Gastroesophageal sphincter (tissue), 4 donors: Measurements from ENCODE around the gene BARHL2. TPM values are rescaled to one million over a fixed set of nuclear protein-coding genes. Genes with fewer than 3 reads are reported as not detected.

Source experiments
- ATAC-seq: fragments of 150-250 bp; one replicate; pipeline ENCODE4 v1.9.1; 2016; ENCODE audit warnings: mild to moderate bottlenecking, moderate library complexity
- H3K27ac ChIP-seq, 4 donors: fragments of 200-600 bp; sonication (generic) in 3 of 4; 1 replicate in 3 of 4; 2 replicates in 1 of 4; pipeline ENCODE4 v1.5.1; 2016 to 2019
- H3K27me3 ChIP-seq: fragments of 200-600 bp; sonication (generic); one replicate; pipeline ENCODE4 v1.5.1; 2019
- H3K36me3 ChIP-seq, 2 donors: fragments of 200-600 bp; sonication (generic); one replicate each; pipeline ENCODE4 v1.5.1; 2019; ENCODE audit warnings: control low read depth in 1 of 2
- H3K4me1 ChIP-seq, 3 donors: fragments of 200-600 bp; sonication (generic); 1 replicate in 2 of 3; 2 replicates in 1 of 3; pipeline ENCODE4 v1.5.1; 2016 to 2019; ENCODE audit warnings: control low read depth in 2 of 3
- H3K4me3 ChIP-seq, 2 donors: fragments of 200-600 bp; sonication (generic); one replicate each; pipeline ENCODE4 v1.5.1; 2019; ENCODE audit warnings: mild to moderate bottlenecking in 1 of 2, moderate library complexity in 1 of 2
- H3K9me3 ChIP-seq, 3 donors: fragments of 200-600 bp; sonication (generic); one replicate each; pipeline ENCODE4 v1.5.1; 2017 to 2019; ENCODE audit warnings: control low read depth in 2 of 3
- EP300 ChIP-seq: sonication (generic); formaldehyde crosslinking; IDR thresholded peaks from one replicate; pipeline ENCODE4 v1.6.1; 2017; ENCODE audit warnings: antibody characterized with exemption, mild to moderate bottlenecking
- POLR2A ChIP-seq, 2 donors: fragments of 450-650 bp; IDR thresholded peaks; one replicate each; pipeline ENCODE4 v1.6.1; 2017; ENCODE audit warnings: antibody characterized with exemption in 2 of 2, mild to moderate bottlenecking in 2 of 2, moderate library complexity in 1 of 2
- POLR2AphosphoS5 ChIP-seq: sonication (generic); formaldehyde crosslinking; IDR thresholded peaks from one replicate; pipeline ENCODE4 v1.6.1; 2017; ENCODE audit warnings: antibody characterized with exemption
- WGBS, 2 donors: methylation state at CpG; one replicate each; pipeline ENCODE4 v1.1.5; 2018; ENCODE audit warnings: low coverage in 1 of 2; 5-methylcytosine and 5-hydroxymethylcytosine counted together
- total RNA-seq, 4 donors: library from RNA; depleted of rRNA; stranded (reverse); fragments of >200 nt; gene quantifications; one replicate each; pipeline ENCODE4 v1.1.0, GENCODE V29; 2016
- TF ChIP-seq, protein P1 (sequence below), 4 experiments: fragments of 200-600 bp in 2 of 4; fragments of 450-650 bp in 2 of 4; sonication (generic) in 1 of 4; IDR thresholded peaks; one replicate each; pipeline ENCODE4 v1.5.1; 2017 to 2019; ENCODE audit warnings: antibody characterized with exemption in 4 of 4, mild to moderate bottlenecking in 2 of 4, moderate library complexity in 2 of 4

BARHL2 gene
- total RNA-seq: not detected

DNA sequence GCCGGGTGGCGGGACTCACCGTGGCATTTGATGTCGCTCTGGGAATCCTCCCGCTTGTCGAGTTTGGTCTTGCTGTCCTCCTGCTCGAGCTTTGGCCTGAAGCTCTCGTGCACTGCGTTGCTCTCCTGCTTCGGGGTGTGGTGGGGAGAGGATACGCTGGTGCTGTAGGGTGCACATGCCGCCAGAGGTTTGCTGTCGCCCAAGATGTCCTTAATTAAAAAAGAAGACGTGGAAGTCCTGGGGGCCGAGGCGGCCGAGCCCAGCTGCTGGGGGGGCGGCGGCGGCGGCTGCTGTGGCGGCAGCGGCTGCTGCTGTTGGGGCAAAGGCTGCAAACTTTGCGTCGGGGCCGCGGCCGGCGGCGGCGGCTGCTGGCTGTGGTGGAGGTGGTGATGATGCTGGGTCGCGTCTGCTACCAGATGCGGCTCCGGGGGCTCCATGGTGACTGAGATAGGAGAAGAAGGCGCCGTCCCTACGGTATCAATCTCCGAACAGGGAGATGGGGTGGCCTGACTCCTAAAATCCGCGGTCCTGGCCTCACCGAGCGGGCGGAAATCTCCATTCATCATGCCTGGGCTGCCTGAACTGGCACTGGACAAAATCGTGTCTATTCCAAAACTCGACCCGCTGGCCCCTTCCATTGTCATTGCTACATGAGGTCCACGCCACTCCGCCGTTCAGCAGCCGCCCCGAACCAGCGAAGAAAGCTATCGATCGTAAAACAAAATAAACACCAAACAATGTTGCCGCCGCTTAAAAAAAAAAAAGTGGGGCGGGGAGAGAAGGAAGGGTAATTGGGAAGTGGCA is at the start of gene BARHL2:
TSS of gene BARHL2 (minus strand) at position 751 of the 804 bp plus-strand sequence. CDS start at position 644, 107 bp downstream.
- TF ChIP-seq POLR2AphosphoS5 (no peak), EP300 (no peak), POLR2A (IDR thresholded peaks at IDR 0.05) (no peak)
- TF ChIP-seq, protein P1, sequence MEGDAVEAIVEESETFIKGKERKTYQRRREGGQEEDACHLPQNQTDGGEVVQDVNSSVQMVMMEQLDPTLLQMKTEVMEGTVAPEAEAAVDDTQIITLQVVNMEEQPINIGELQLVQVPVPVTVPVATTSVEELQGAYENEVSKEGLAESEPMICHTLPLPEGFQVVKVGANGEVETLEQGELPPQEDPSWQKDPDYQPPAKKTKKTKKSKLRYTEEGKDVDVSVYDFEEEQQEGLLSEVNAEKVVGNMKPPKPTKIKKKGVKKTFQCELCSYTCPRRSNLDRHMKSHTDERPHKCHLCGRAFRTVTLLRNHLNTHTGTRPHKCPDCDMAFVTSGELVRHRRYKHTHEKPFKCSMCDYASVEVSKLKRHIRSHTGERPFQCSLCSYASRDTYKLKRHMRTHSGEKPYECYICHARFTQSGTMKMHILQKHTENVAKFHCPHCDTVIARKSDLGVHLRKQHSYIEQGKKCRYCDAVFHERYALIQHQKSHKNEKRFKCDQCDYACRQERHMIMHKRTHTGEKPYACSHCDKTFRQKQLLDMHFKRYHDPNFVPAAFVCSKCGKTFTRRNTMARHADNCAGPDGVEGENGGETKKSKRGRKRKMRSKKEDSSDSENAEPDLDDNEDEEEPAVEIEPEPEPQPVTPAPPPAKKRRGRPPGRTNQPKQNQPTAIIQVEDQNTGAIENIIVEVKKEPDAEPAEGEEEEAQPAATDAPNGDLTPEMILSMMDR (IDR thresholded peaks at IDR 0.05): no peak
- WGBS, 2 donors: 0% methylated on average over 1 to 5 of the region's 58 CpGs
- ATAC-seq: no peak
- H3K27me3 ChIP-seq: peaks cover 100% of the 10 kb centered on the region
- H3K36me3 ChIP-seq: no peaks in the 10 kb centered on the region
- no peak within 1 kb of the TSS for H3K27ac ChIP-seq
- H3K4me3 ChIP-seq: peak within 1 kb of the TSS in 1 of 2 donors; percentile 46
- peaks cover 0 to 44% (median 11%) of the 10 kb centered on the region in 3 donors for H3K4me1 ChIP-seq
- peaks cover 0 to 19% (median 0%) of the 10 kb centered on the region in 3 donors for H3K9me3 ChIP-seq

DNA sequence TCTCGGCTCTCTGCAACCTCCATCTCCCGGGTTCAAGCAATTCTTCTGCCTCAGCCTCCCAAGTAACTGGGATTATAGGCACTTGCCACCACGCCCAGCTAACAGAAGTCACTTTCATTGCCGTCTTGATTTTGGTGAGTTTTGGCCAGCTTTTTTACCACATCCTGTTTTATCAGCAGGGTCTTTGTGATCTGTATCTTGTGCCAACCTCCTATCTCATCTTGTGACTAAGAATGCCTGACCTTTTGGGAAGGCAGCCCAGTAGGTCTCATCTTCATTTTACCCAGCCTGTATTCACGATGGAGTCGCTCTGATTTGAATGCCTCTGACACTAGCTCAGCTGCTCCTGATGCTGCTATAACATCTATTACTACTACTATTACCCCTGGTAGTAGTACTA is 46.8 kb upstream of the BARHL2 start:
- Histone ChIP-seq H3K27ac (no peak overlapping the region), H3K36me3 (no peaks in the 10 kb centered on the region), H3K4me1 (no peaks in the 10 kb centered on the region), H3K27me3 (peaks cover 40% of the 10 kb centered on the region), H3K9me3 (no peaks in the 10 kb centered on the region), H3K4me3 (no peak overlapping the region)
- ATAC-seq: no peak
- TF ChIP-seq EP300 (no peak), POLR2AphosphoS5 (no peak), POLR2A (IDR thresholded peaks at IDR 0.05) (no peak)
- TF ChIP-seq, protein P1 (IDR thresholded peaks at IDR 0.05): no peak
- WGBS, 2 donors: 76 to 79% methylated on average over 4 to 6 of the region's 6 CpGs

DNA sequence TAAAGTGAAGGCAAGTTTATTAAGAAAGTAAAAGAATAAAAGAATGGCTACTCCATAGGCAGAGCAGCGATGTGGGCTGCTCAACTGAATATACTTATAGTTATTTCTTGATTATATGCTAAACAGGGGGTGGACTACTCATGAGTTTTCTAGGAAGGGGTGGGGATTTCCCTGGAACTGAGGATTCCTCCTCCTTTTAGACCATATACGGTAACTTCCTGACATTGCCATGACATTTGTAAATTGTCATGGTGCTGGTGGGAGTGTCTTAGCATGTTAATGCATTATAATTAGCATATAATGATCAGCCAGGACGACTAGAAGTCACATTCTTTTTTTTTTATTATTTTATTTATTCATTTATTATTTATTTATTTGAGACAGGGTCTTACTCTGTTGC is 46.4 kb upstream of the BARHL2 start:
- 70 to 73% methylated on average over 3 of the region's 3 CpGs for WGBS, 2 donors
- H3K4me1 ChIP-seq: no peaks in the 10 kb centered on the region
- H3K27ac ChIP-seq: no peak overlapping the region
- TF ChIP-seq EP300: no peak
- TF ChIP-seq, protein P1 (IDR thresholded peaks at IDR 0.05): no peak
- no peak for TF ChIP-seq POLR2A (IDR thresholded peaks at IDR 0.05)
- no peak for TF ChIP-seq POLR2AphosphoS5
- ATAC-seq: no peak
- H3K9me3 ChIP-seq: no peaks in the 10 kb centered on the region
- H3K4me3 ChIP-seq: no peak overlapping the region
- H3K27me3 ChIP-seq: peaks cover 44% of the 10 kb centered on the region
- no peaks in the 10 kb centered on the region for H3K36me3 ChIP-seq

DNA sequence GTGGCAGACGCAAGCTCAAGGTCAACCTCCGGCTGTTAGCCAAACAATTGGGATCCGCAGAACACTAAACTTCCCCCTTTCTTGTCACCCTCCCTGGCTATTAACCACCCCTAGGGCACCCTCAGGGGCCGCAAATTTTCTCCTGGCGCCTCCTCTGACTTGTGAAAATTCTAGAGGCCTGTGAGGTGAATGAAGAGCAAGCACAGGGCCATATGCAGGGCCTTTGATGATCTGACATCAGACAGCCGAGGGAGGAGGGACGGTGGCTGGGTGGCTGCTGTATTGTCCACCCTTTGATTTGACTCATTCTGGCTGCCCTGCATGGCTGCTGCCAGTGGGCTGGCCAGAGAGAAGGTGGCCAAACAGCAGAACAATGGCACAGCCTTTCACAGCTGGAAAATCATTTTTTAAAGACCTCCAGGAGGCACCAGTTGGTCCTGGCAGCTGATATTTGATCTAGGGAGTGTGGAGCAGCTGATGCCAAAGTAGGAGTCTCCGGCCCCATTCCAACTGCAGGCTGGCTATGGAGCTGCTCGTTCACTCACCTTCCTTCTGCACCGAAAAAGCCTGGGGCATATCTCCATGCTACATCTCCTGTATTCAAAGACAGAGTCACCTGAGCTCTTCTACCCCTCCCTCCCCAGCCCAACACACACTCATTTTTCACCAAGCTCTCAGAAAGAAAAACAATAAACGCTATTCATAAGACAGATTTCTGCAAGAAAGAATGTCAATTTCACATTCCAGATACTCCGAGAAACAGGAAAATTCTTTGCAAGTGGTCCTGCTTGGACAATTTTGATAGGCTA is 44.9 kb upstream of the BARHL2 start:
- no peaks in the 10 kb centered on the region for H3K36me3 ChIP-seq
- H3K27me3 ChIP-seq: peaks cover 45% of the 10 kb centered on the region

More for the DNA sequence above, 44.9 kb upstream of the BARHL2 start:
- WGBS, 2 donors: 15 to 23% methylated on average over 5 to 9 of the region's 12 CpGs
- ATAC-seq: no peak
- no peak for TF ChIP-seq EP300
- no peak for TF ChIP-seq POLR2A (IDR thresholded peaks at IDR 0.05)
- TF ChIP-seq, protein P1 (IDR thresholded peaks at IDR 0.05): no peak
- H3K4me1 ChIP-seq: no peaks in the 10 kb centered on the region
- no peaks in the 10 kb centered on the region for H3K9me3 ChIP-seq
- no peak overlapping the region for H3K27ac ChIP-seq
- H3K4me3 ChIP-seq: no peak overlapping the region
